ENCODE measurements around the gene GADL1. TPM values are rescaled to one million over a fixed set of nuclear protein-coding genes. Genes with fewer than 3 reads are reported as not detected.

Gene GADL1
- total RNA-seq, 1 donor from 2014 or later, result 0.12 TPM

DNA sequence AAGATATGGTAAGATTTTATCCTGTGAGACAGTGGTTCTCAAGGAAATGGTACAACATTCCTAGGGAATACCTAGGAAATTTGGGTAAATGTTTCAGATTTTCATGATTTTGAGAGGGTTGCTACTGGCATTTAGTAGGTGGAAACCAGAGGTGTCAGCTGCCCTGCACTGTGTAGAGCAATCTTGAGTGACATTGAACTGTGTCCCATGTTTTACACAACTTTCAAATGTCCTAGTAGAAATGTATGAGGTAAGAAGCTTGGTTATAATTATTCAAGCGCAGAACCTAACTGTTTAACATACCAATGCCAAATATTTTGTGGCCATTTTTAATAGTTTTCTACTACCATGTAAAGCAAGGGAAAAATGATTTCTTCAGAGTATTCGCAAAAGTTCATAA is 120.4 kb downstream of the GADL1 start:
- no peaks in the 10 kb centered on the region for H3K9me3 Mint-ChIP-seq
- no peaks in the 10 kb centered on the region for H3K27me3 Mint-ChIP-seq (ENCODE audit: low read depth)
- DNase-seq (ENCODE audit: low read depth, low spot score), result no peak
- H3K36me3 Mint-ChIP-seq (ENCODE audit: low read depth), result no peaks in the 10 kb centered on the region
- H3K4me3 Mint-ChIP-seq, result no peak overlapping the region
- TF ChIP-seq, protein P1, sequence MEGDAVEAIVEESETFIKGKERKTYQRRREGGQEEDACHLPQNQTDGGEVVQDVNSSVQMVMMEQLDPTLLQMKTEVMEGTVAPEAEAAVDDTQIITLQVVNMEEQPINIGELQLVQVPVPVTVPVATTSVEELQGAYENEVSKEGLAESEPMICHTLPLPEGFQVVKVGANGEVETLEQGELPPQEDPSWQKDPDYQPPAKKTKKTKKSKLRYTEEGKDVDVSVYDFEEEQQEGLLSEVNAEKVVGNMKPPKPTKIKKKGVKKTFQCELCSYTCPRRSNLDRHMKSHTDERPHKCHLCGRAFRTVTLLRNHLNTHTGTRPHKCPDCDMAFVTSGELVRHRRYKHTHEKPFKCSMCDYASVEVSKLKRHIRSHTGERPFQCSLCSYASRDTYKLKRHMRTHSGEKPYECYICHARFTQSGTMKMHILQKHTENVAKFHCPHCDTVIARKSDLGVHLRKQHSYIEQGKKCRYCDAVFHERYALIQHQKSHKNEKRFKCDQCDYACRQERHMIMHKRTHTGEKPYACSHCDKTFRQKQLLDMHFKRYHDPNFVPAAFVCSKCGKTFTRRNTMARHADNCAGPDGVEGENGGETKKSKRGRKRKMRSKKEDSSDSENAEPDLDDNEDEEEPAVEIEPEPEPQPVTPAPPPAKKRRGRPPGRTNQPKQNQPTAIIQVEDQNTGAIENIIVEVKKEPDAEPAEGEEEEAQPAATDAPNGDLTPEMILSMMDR (conservative IDR thresholded peaks at IDR 0.05), result no peak
- H3K4me1 Mint-ChIP-seq, result peaks cover 20% of the 10 kb centered on the region
- H3K27ac Mint-ChIP-seq (ENCODE audit: unreplicated experiment), result no peak overlapping the region

DNA sequence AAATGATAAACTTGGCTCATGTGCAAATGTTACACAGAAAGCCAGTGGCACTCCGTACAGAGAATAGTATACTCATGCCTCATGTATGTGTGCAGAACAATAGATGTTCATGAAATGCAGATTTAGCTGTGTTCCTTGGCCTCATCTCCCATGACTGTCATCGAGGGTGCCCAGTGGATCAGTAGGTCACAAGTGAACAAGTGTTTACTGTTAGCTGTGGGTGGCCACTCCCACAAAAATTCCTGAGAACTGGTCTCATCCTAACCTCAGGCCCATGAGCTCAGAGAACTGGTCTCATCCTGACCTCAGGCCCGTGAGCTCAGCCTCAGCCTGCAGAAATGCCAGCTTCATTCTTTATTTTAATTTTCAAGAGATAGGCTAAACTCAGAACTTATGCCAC is 124.1 kb downstream of the GADL1 start:
- H3K27ac Mint-ChIP-seq (ENCODE audit: unreplicated experiment), result peak overlapping the region; percentile 89

DNA sequence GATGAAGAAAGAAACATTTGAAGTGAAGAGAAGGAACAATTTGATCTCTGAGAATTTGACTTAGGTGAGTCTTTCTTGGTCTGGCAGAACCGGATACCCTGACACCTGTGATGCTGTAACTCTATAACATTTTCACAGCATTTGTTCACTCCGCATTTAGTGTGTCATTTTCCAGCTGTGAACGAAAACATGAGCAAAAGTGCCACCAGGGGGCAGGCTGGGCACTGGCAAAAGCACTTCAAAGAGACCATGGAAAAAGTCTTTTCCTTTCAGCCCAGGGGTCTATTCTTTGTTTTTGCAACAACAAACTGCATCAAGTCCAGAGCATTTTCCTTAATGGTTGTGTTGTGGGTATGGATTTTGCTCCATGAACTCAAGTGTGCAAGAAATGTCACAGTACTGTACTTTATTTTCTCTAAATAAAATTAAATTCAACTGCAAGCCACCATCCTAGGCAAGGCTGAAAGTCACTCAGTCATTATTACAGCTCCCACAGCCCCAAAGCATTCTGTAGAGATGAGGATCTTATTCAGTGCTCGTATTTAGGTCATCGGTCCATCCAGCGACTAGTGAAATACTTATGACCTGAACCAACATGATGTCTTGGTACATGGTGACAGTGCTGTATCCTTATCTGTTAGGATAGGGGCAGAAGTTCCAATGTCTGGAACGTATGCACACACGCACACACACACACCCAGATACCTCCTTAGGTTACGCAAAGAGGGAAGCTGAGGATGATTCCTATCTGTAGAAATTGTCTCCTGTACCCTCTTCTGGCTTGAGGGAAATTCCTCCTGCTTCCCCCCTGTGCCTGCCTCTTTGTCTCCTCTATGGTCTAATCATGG is 125.5 kb downstream of the GADL1 start:
- H3K4me1 Mint-ChIP-seq, result peaks cover 26% of the 10 kb centered on the region
- DNase-seq (ENCODE audit: low read depth, low spot score), result peak; percentile 80
- H3K27me3 Mint-ChIP-seq (ENCODE audit: low read depth), result no peaks in the 10 kb centered on the region
- no peaks in the 10 kb centered on the region for H3K36me3 Mint-ChIP-seq (ENCODE audit: low read depth)
- TF ChIP-seq, protein P1 (conservative IDR thresholded peaks at IDR 0.05), result peak; percentile 89
- no peak overlapping the region for H3K4me3 Mint-ChIP-seq
- H3K9me3 Mint-ChIP-seq, result no peaks in the 10 kb centered on the region
- H3K27ac Mint-ChIP-seq (ENCODE audit: unreplicated experiment), result no peak overlapping the region

More for the DNA sequence above, 124.1 kb downstream of the GADL1 start:
- Mint-ChIP-seq H3K27me3 (ENCODE audit: low read depth) (no peaks in the 10 kb centered on the region), H3K9me3 (no peaks in the 10 kb centered on the region), H3K4me3 (peak overlapping the region; percentile 14), H3K4me1 (peaks cover 26% of the 10 kb centered on the region), H3K36me3 (ENCODE audit: low read depth) (no peaks in the 10 kb centered on the region)
- TF ChIP-seq, protein P1 (conservative IDR thresholded peaks at IDR 0.05), result no peak
- DNase-seq (ENCODE audit: low read depth, low spot score), result peak; percentile 6

DNA sequence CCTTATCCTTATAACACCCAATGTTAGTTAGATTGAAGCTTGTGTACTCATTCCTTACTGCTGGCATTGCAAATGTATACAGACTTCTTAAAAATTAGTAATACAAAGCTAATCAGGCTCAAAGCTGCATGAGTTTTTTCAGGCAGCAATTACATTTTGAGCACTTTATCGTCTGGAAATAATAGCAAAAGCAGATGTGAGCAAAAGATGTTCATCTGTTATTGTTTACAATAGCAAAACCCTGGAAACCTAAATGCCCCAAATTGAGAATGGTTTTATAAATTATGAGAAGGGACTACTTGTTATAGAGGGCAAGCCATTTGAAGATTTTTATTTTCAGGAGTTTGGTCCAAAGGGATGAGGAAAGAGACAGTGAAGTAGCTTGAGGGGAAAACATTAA is 126.4 kb downstream of the GADL1 start:
- Mint-ChIP-seq H3K9me3 (no peaks in the 10 kb centered on the region), H3K36me3 (ENCODE audit: low read depth) (no peaks in the 10 kb centered on the region), H3K27me3 (ENCODE audit: low read depth) (no peaks in the 10 kb centered on the region), H3K27ac (ENCODE audit: unreplicated experiment) (no peak overlapping the region), H3K4me3 (no peak overlapping the region), H3K4me1 (peaks cover 26% of the 10 kb centered on the region)
- TF ChIP-seq, protein P1 (conservative IDR thresholded peaks at IDR 0.05), result no peak
- no peak for DNase-seq (ENCODE audit: low read depth, low spot score)

DNA sequence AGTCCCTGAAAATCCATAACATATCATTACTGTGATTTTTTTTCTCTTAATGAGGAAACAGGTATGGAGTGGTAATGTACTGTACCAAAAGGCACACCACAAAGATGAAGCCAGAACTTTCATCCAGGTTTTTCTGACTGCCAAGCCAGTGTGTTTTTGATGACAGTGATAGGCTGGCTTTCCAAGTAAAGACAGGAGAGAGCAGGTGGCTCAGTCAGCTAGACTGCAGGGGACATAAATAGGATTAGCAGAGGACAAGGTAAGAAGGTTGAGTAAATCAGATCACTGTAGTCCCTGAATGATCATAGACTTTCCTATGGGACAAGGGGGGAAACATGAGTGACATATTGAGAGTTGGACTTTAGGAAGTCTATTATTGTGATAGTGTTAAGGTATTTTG is 127.9 kb downstream of the GADL1 start:
- Mint-ChIP-seq H3K36me3 (ENCODE audit: low read depth) (no peaks in the 10 kb centered on the region), H3K27me3 (ENCODE audit: low read depth) (no peaks in the 10 kb centered on the region), H3K4me3 (no peak overlapping the region), H3K27ac (ENCODE audit: unreplicated experiment) (no peak overlapping the region), H3K4me1 (peaks cover 26% of the 10 kb centered on the region), H3K9me3 (no peaks in the 10 kb centered on the region)
- no peak for DNase-seq (ENCODE audit: low read depth, low spot score)
- TF ChIP-seq, protein P1 (conservative IDR thresholded peaks at IDR 0.05), result no peak
